GM12892 (cell line): Measurements from ENCODE around the gene EEF2K.

Experiments
- POLR2A ChIP-seq: IDR thresholded peaks from 2 replicates; pipeline ENCODE4 v1.6.1; 2011; ENCODE audit warnings: low read depth, low read length, control low read depth
- POLR2AphosphoS5 ChIP-seq: IDR thresholded peaks from 2 replicates; pipeline ENCODE4 v1.6.1; 2011; ENCODE audit warnings: low read depth, low read length, control low read depth
- TAF1 ChIP-seq: IDR thresholded peaks from 2 replicates; pipeline ENCODE4 v1.6.1; 2011; ENCODE audit warnings: low read depth, mild to moderate bottlenecking, control low read depth, low read length, borderline replicate concordance

- no peak for TF ChIP-seq POLR2A
- TF ChIP-seq TAF1: no peak
- no peak for TF ChIP-seq POLR2AphosphoS5
Measured at GRCh38 chr16:22195445-22195694, 10.7 kb upstream of the EEF2K start.
